Right ventricle myocardium superior (tissue), 1 donor: ENCODE data around the gene NCS1. TPM values are rescaled to one million over a fixed set of nuclear protein-coding genes. Genes with fewer than 3 reads are reported as not detected.
A peak's percentile ranks its signal among the peaks of the same experiment; 100 is the strongest.

Experiments
- ATAC-seq: fragments of 200-7000 bp; cut with Tn5 transposase; one replicate; pipeline ENCODE4 v1.9.1; 2020; ENCODE audit warnings: mild to moderate bottlenecking; ENCODE audit not compliant: poor library complexity
- DNase-seq: peaks from one replicate; pipeline ENCODE4 v3.0.0-alpha.2; 2020
- intact Hi-C: fragments of 100-400 bp; cut with DNase I; formaldehyde crosslinking; loops from one replicate; pipeline ENCODE4 v1.11.2; 2022
- total RNA-seq: library from RNA; stranded (reverse); fragmentation: NEBNext Ultra II Directional; extraction: Animal tissue kit (Norgen Biotek cat#: 25700); gene quantifications from one replicate; pipeline ENCODE4 v1.2.1, GENCODE V29; 2021
- donor health status: DM: no; HTN: yes; CAD: no; lungs with severe emphysema.

The NCS1 gene
- total RNA-seq, 1 donor from 2014 or later = 5.0 TPM

DNA sequence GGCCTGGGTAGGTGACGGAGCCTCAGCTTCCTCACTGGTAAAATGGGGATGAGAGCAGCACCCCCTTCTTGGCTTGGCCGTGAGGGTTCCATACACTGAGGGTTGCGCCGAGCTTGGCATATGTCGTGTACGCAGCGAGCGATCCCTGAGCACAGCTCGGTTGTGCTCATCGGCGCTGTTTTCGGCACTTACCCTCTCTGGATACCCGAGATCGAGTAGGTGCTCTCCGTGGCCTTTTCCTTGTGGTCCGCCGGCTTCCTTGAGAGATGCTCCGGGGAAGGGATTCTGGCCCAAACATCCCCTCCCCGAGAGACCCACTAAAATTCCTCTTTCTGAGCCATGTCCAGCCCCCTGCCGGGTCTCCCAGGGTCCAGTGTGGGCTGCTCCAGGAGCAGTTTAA, 53.4 kb downstream of the NCS1 start:
- DNase-seq (peak; percentile 36), ATAC-seq (no peak)
- intact Hi-C loops = no loop called here

DNA sequence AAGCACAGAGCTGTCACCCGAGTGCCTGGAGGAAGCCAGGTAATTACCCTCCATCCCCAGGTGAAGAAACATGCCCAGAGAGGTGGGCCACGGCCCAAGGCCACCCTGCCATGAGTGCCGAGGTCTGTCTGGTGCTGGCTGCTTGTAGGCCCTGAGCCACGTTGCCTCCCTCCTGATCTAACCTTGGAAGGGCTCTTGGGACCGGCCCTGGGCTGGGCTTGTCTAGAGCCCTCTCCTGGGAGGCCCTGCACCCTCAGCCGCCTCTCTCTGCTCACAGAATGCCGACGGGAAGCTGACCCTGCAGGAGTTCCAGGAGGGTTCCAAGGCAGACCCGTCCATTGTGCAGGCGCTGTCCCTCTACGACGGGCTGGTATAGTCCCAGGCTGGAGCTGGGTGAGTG, 53.9 kb downstream of the NCS1 start:
- intact Hi-C loops = no loop called here
- no peak for ATAC-seq
- DNase-seq = peak; percentile 17

DNA sequence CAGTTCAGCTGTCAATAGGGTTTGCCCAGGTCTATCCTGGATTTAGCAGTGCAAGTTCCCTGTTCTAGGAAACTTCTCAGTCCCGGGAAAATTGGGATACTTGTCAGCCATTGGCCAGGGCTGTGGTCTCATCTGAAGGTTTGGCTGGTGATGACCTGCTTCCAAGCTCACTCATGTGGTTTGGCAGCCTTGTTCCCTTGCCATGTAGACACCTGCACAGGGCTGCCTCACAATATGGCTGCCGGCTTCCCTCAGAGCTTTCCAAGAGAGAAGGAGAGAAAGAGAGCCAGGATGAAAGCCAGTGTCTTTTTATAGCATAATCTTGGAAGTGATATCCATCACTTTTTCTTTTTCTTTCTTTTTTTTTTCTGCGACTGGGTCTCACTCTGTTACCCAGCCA, 55.6 kb downstream of the NCS1 start:
- ATAC-seq (no peak), DNase-seq (no peak)
- intact Hi-C loops = no loop called here

DNA sequence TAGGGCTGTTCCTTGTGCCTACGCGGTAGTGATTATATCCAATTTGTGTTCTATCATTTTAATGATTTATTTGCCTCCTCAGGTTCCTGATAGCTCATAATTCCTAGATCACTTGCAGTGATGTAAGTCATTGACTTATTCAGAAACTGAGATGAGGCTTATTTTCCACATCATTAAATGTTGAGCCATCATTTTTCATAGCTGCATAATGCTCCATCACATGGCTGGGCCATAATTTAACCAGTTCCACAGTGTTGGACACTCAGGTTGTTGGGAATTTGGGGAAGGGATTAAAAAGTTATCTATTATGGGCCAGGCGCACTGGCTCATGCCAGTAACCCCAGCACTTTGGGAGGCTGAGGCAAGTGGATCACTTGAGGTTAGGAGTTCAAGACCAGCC, 57.6 kb downstream of the NCS1 start:
- DNase-seq (no peak), ATAC-seq (no peak)
- intact Hi-C loops = no loop called here

DNA sequence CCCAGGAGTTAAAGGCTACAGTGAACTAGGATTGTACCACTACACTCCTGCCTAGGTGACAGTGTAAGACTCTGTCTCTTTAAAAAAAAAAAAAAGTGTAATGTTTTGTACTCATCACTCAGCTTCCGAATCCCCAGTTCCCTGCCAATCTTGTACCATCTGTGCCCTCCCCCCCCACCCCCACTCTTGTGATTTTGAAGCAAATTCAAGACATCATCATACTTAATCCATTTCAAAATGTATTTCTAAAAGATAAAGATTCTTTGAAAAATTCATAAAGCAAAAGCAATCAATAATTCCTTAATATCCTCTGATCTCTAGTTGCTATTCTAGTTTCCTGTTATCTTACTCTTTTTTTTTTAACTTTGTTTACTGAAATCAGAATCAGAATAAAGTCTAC, 58.4 kb downstream of the NCS1 start:
- intact Hi-C loops = no loop called here
- ATAC-seq (no peak), DNase-seq (no peak)

DNA sequence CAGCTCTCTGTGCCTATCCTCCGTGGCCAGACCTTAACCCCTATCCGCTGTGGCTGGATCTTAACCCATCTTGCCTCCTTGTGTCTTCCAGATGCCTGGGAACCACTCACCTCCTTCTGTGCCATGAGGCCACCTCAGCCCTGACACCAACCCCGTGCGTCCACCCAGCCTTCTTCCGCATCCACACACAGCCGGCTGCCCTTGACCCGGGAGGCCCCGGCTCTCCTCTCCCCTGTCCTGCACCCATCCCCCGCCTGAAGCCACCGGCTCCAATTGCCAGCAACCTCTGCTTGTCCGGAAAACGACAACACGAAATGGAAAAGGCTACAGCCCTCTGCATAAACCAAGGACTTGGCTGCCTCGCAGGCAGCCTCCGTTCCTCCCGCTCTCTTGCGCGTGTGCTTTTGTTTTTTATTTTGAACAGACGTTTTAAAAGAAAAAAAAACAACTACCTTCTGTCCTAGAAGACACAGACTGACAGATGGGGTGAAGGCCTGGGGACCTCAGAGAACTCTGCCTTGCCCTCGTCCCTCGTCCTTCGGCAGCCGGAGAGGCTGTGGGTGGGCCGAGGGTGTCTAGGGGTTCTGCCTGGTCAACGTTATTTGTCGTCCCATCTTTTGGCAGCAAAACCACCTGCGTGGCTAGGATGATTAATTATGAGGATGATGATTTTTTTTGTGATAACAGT, 60.8 kb downstream of the NCS1 start:
- DNase-seq = no peak
- intact Hi-C loops = no loop called here
- ATAC-seq = no peak

DNA sequence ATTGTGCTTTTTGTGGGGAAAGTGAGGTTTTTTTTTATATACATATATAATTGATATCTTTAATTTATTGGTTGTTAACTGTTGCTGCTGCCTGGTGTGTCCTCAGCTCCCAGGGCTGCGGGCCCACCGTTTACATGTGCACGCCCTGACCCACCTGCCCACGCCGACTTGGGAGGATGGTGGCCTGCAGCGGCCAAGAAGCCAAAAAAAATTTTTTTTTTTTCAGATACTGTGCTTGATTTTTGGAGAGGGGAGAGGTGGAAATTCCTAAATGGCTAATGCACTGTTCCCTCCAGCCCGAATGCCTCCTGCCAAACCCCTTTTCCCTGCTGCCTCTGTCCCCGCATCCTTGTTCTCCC, 61.4 kb downstream of the NCS1 start:
- no peak for ATAC-seq

DNA sequence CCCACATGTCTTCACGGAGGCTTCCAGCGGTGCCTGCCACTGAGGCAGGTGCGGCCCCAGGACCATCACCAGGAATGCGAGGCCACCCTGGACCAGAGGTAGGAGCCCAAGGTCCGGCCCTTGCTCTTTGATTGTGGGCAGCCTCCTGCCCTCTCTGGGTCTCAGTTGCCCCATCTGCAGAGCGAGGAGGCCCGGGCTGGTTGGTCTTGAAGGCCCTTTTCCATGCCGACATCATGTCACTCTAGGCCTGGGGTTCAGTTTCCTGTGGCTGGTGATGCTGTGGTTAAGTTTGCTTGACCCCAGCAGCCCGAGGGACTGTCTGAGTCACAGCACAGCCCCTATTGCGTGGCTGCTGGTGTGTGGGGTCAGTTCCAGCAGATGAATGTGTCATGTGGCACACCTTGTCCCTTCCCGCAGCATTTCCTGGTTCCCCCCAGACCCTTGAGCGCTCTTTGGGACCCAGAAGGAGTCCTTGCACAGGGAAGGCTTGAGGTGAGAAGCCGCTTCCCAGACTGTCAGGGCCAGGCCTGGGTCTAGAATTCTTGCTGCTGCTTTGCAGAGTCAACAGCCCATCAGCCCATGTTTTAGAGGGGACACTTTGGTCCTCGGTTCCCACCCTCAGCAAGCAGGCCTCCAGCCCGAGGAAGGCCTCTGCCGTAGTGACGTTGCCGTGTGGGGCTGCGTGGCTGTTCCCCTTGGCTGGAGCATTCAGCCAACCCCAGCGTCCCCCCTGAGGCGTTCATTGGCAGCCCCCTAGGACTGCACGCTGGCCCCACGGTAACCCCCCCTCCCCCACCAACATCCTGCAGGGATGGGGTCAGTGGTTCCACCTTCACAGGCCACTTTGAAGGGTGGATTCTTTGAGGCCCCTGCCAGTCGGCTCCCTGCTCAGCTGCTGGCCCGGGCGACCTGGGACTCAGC, 62.4 kb downstream of the NCS1 start:
- DNase-seq = no peak
- intact Hi-C loops = no loop called here
- no peak for ATAC-seq

More for the DNA sequence above, 61.4 kb downstream of the NCS1 start:
- intact Hi-C loops = no loop called here
- DNase-seq = no peak

DNA sequence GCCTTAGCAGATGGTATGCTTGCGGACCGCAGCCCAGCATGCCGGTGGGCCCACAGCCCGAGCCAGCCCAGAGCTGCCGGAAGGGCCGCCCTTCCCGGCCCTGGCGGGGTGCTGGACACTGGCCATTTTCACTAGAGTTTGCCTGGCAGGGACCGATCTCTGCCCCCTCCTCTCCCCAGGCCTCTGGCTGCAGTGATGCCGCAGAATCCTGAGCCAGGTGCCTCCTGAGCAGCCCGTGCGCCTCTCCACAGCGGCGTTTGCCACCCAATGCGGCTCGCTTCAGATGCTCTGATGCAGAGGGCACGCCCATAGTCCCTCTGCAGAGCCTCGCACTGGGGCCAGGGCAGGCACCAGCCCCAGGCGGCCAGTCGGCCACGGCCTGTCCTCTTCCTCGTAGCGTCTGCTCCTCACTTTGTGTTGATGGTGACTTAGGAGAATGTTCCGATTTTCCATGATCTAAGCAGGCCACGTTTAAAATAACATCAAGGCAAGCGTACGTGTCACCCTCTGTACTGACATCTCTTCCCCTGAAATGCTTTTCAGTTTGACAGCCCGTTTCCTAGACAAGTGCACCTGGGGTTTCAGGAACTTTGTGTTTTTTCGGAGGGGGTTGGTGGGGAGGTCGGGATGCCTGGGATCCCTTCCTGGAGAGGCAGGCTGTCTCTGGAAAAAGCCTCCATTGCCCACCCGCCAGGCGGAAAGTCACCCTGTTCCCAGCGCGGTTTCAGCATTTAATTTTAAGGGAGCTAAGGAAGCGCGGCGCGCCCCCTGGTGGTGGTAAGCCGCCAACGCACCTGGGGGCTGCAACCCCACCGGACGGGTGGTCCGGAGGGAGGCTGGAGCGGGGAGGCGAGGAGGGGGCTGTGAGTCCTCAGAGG, 63.6 kb downstream of the NCS1 start:
- ATAC-seq (peak; percentile 74), DNase-seq (peak; percentile 85)
- intact Hi-C loops = loop anchor here (2.0 kb wide), 1 partner anchor 129 kb away; no protein-coding TSS in a partner anchor

DNA sequence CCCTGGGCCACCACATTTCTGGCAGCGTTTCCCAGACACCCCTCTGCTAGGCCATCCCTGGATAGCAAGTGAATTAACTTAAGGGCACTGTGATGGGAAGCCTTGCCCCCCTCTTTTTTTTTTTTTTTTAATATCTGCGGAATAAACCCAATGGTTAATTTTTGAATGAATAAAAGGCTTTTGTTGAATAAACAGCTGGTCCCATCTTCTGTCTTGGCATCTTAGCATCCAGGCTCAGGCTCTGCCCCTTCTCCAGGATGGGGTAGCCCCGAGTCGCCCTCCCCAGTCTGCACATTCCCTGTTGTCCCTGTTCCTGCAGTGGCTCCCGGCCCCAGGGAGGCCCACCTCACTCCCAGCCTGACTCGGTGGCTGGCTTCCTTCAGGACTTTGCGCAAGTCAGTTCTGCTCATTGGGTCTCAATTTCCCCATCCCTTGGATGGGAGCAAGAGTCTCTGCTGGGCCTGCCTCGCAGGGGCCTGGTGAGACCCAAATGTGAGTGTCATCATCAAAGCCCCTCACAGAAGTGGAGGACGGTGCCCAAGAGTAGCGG, 64.3 kb downstream of the NCS1 start:
- intact Hi-C loops = loop anchor here (2.0 kb wide), 1 partner anchor 130 kb away; no protein-coding TSS in a partner anchor
- DNase-seq (no peak), ATAC-seq (no peak)

DNA sequence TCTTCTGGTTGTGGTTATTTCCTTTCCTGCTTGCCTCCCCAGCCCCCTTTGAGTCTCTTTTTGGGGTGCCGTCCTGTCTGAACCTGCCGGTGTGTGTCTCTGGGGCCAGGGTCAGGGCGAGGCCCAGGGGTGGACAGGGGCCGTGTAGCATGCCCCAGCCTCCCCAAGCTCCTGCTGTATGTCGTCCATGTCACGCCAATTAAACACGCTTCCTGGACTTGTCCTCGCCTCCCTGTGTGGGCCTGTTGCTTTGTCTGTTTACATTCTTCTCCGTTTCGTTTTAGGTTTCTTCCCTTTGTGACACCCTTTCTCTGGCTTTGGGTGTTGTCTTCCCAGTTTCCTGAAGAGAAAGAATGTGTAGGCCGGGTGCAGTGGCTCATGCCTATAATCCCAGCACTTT, 64.9 kb downstream of the NCS1 start:
- intact Hi-C loops = loop anchor here (2.0 kb wide), 1 partner anchor 130 kb away; no protein-coding TSS in a partner anchor
- ATAC-seq = no peak
- no peak for DNase-seq

DNA sequence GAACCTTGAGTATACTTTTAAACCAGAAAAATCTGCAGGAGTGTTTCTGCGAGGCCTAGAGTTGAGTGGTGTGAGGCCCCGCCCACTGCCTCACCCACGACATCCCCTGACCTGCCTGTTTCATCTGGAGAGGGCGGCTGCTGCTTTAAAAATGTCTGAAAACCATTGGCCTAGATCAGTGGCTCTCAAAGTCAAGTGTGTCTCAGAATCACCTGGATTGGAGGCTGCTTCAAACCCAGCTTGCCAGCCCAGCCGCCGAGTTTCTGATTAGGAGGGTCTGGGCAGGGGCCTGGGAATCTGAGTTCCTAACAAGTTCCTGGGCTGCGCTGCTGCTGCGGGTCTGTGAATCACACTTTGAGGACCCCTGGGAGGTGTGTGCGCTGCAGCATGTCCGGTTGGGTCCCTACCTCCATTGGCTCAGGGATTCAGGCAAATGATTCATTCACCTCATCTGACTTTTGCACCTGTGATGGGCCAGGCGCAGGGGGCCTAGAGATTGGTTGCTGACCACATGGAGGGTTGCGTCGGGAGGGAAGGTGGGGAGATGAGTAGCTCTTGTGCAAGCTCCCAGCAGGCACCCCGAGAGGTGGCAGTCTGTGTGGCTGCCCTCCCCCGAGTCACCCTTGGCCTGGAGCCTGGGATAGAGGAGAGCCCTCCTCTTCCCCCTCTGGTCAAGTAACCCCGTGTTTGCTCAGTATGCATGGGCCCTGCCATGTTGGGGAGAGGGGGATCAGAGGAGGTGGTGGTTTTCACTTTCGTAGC, 65.7 kb downstream of the NCS1 start:
- intact Hi-C loops = loop anchor here (2.0 kb wide), 1 partner anchor 131 kb away; no protein-coding TSS in a partner anchor
- no peak for ATAC-seq
- DNase-seq = no peak

DNA sequence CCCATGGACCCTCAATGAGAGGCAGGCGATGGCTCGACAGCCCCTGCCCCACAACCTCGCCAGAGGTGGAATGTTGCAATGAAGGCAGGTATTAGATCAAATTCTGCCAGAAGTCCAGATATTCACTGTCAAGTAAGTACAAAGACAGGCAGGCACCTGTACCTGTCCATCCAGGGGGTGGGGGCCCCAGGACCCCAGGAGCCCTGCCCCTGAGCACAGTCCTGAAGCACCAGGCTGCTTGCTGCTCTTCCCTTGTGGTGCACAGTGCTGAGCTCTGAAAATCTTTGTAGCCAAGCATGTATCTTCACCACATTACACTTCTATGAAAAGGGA, 67.1 kb downstream of the NCS1 start:
- intact Hi-C loops = no loop called here
- DNase-seq (no peak), ATAC-seq (no peak)

DNA sequence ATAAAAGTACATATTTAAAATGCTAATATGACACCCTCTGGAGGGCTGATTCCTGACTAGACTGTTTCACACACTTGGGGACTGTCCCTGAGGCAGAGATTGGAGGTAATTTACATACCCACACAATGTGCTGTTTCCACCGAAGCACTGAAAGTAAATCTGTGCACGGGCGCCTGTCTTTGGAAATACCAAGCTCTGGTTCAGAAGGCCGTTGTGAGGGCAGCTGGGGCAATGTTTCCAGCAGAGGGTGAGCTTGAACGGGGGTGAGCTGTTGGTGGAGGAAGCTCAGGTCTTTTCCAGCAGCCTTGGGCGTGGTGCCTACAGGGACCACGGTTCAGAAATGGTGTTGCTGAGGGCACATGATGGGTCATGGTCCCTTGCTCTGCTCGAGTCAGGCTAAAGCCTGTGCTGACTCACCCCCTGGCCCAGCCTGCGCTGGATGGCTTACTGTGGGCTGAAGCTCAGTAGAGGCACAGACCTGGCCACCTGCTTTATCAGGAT, 67.6 kb downstream of the NCS1 start:
- intact Hi-C loops = loop anchor here (5.0 kb wide), 1 partner anchor 352 kb away; no protein-coding TSS in a partner anchor
- DNase-seq (no peak), ATAC-seq (no peak)

DNA sequence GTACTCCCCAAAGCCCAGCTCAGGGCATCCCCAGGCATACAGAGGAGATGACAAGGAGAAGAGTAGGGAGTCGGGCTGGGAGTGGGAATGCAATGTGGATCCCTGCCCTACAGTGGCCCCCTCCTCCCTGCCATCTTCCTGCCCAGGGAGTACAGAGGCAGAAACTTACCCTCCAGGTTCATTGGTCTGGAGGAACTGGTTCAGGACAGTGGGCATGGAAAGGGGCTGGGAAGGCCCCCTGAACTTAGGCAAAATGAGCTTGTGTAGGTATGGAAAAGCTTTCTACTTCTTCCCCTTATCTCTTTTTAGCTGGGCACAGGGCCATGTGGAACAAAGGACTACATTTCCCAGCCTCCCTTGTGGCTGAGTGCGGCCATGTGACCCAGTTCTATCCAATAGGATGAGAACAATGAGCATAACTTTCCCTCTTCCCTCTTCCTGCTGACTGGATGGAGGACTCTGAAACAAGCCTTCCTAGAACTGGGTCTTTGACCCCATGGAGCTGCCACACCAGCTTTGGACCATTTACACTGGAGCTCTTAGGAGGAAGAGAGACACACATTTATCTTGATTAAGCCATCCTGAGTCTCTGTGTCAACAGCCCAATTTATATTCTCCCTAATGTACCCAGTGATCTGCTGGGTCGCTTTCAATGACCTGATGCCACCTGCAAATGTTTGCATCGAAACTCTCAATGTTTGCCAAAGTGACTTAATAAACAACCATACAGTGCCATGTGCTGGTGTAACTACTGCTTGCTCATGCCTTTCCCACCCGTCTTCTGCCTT, 68.4 kb downstream of the NCS1 start:
- intact Hi-C loops = loop anchor here (5.0 kb wide), 1 partner anchor 353 kb away; no protein-coding TSS in a partner anchor
- DNase-seq (no peak), ATAC-seq (peak; percentile 70)

DNA sequence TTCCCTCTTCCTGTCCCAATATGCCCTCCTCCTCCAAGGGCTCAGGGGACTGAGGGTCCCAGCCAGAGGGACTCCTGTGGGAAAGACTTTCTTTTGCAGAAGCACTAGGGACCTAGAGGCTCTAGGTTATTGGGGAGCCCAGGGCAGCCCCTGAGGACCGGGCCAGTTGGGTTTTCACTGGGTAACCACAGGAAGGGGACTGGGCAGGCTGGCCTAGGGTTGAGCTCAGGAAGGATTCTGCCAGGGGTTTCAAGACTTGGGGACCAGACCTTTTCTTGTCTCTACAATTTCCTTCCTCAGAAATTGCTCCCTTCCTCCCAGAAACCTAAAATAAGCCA, 69.0 kb downstream of the NCS1 start:
- DNase-seq (no peak), ATAC-seq (no peak)
- intact Hi-C loops = loop anchor here (5.0 kb wide), 1 partner anchor 354 kb away; no protein-coding TSS in a partner anchor
